HEK293 (cell line): ENCODE measurements around the gene PSMA7.

Experiments
- CTCF ChIA-PET: fragments of 350-600 bp; formaldehyde crosslinking; extraction: SDS; loops from one replicate; lab custom pipeline; 2021; ENCODE audit warnings: antibody characterized with exemption; lab: Yijun Ruan, JAX
- POLR2A ChIA-PET: fragments of 300-600 bp; formaldehyde crosslinking; extraction: SDS; loops from one replicate; lab custom pipeline; 2020; ENCODE audit warnings: antibody characterized with exemption, inconsistent platforms; lab: Yijun Ruan, JAX
- H3K27ac ChIP-seq: fragments of 200-500 bp; sonication (Bioruptor generic); 2 replicates; pipeline ENCODE4 v1.5.1; 2014; ENCODE audit warnings: low read depth, low read length, control low read depth, inconsistent platforms; ENCODE audit errors: extremely low read depth
- H3K36me3 ChIP-seq, 2 experiments: fragments of 200-500 bp in 1 of 2; sonication (Bioruptor generic) in 1 of 2; 1 replicate in 1 of 2; 2 replicates in 1 of 2; pipeline ENCODE4 v1.5.1; 2014 to 2017; ENCODE audit warnings: inconsistent platforms in 2 of 2, low read length in 2 of 2; ENCODE audit not compliant: control insufficient read depth in 2 of 2, insufficient read depth in 1 of 2
- H3K4me1 ChIP-seq: fragments of 200-500 bp; sonication (Bioruptor generic); 2 replicates; pipeline ENCODE4 v1.5.1; 2014; ENCODE audit warnings: mild to moderate bottlenecking, low read length, inconsistent platforms; ENCODE audit not compliant: control insufficient read depth, insufficient read depth
- H3K4me3 ChIP-seq: 2 replicates; pipeline ENCODE4 v1.5.1; 2011; ENCODE audit warnings: low read depth, mild to moderate bottlenecking, control low read depth, low read length, moderate library complexity
- H3K9me3 ChIP-seq: fragments of 200-500 bp; sonication (Bioruptor generic); 2 replicates; pipeline ENCODE4 v1.5.1; 2014; ENCODE audit warnings: low read depth, low read length, inconsistent platforms; ENCODE audit not compliant: control insufficient read depth, insufficient read depth
- GLIS2 ChIP-seq: fragments of 450-650 bp; formaldehyde crosslinking; IDR thresholded peaks from 2 replicates; pipeline ENCODE4 v1.5.1; 2016; ENCODE audit warnings: missing biosample characterization, missing genetic modification characterization
- KLF8 ChIP-seq: fragments of 450-650 bp; formaldehyde crosslinking; IDR thresholded peaks from 2 replicates; pipeline ENCODE4 v1.5.1; 2016; ENCODE audit warnings: missing biosample characterization, missing genetic modification characterization
- SCRT1 ChIP-seq: fragments of 450-650 bp; formaldehyde crosslinking; IDR thresholded peaks from 2 replicates; pipeline ENCODE4 v1.5.1; 2016; ENCODE audit warnings: missing biosample characterization, missing genetic modification characterization, borderline replicate concordance
- SP2 ChIP-seq: fragments of 450-650 bp; formaldehyde crosslinking; IDR thresholded peaks from 2 replicates; pipeline ENCODE4 v1.5.1; 2016; ENCODE audit warnings: missing biosample characterization, missing genetic modification characterization
- ZFP41 ChIP-seq: fragments of 450-650 bp; formaldehyde crosslinking; IDR thresholded peaks from 2 replicates; pipeline ENCODE4 v1.5.1; 2016; ENCODE audit warnings: missing biosample characterization, missing genetic modification characterization, borderline replicate concordance
- ZFP69B ChIP-seq: fragments of 450-650 bp; formaldehyde crosslinking; IDR thresholded peaks from 2 replicates; pipeline ENCODE4 v1.5.1; 2016; ENCODE audit warnings: missing biosample characterization, missing genetic modification characterization
- ZNF157 ChIP-seq: fragments of 450-650 bp; formaldehyde crosslinking; IDR thresholded peaks from 2 replicates; pipeline ENCODE4 v1.5.1; 2016; ENCODE audit warnings: missing biosample characterization, missing genetic modification characterization
- ZNF174 ChIP-seq: fragments of 450-650 bp; formaldehyde crosslinking; IDR thresholded peaks from 2 replicates; pipeline ENCODE4 v1.5.0; 2017; ENCODE audit warnings: missing biosample characterization, mild to moderate bottlenecking, missing genetic modification characterization
- ZNF221 ChIP-seq: fragments of 450-650 bp; formaldehyde crosslinking; IDR thresholded peaks from 2 replicates; pipeline ENCODE4 v1.5.1; 2017; ENCODE audit warnings: missing biosample characterization, missing genetic modification characterization, borderline replicate concordance
- ZNF239 ChIP-seq: fragments of 450-650 bp; formaldehyde crosslinking; IDR thresholded peaks from 2 replicates; pipeline ENCODE4 v1.5.1; 2016; ENCODE audit warnings: missing biosample characterization, missing genetic modification characterization
- ZNF501 ChIP-seq: fragments of 450-650 bp; formaldehyde crosslinking; IDR thresholded peaks from 2 replicates; pipeline ENCODE4 v1.5.1; 2016; ENCODE audit warnings: missing biosample characterization, missing genetic modification characterization
- ZNF558 ChIP-seq: fragments of 450-650 bp; formaldehyde crosslinking; IDR thresholded peaks from 2 replicates; pipeline ENCODE4 v1.5.1; 2016; ENCODE audit warnings: missing biosample characterization, missing genetic modification characterization
- ZNF571 ChIP-seq: fragments of 450-650 bp; formaldehyde crosslinking; IDR thresholded peaks from 2 replicates; pipeline ENCODE4 v1.5.0; 2017; ENCODE audit warnings: missing biosample characterization, missing genetic modification characterization
- ZNF677 ChIP-seq: fragments of 450-650 bp; IDR thresholded peaks from 2 replicates; pipeline ENCODE4 v1.5.0; 2018; ENCODE audit warnings: missing biosample characterization, mild to moderate bottlenecking, missing genetic modification characterization, moderate library complexity
- TF ChIP-seq, protein P1 (sequence below): fragments of 450-650 bp; formaldehyde crosslinking; IDR thresholded peaks from 2 replicates; pipeline ENCODE4 v1.5.1; 2016; ENCODE audit warnings: missing biosample characterization, missing genetic modification characterization
- TF ChIP-seq, protein P2 (sequence below): fragments of 450-650 bp; IDR thresholded peaks from 2 replicates; pipeline ENCODE4 v1.5.1; 2018; ENCODE audit warnings: missing biosample characterization, mild to moderate bottlenecking, missing genetic modification characterization
- TF ChIP-seq, protein P3 (sequence below): fragments of 450-650 bp; IDR thresholded peaks from 2 replicates; pipeline ENCODE4 v1.5.1; 2018; ENCODE audit warnings: missing biosample characterization, missing genetic modification characterization
- TF ChIP-seq, protein P4 (sequence below): fragments of 450-650 bp; formaldehyde crosslinking; IDR thresholded peaks from 2 replicates; pipeline ENCODE4 v1.5.1; 2017; ENCODE audit warnings: missing biosample characterization, missing genetic modification characterization
- TF ChIP-seq, protein P5 (sequence below): fragments of 450-650 bp; formaldehyde crosslinking; IDR thresholded peaks from 2 replicates; pipeline ENCODE4 v1.5.1; 2016; ENCODE audit warnings: missing biosample characterization, missing genetic modification characterization
- TF ChIP-seq, protein P6 (sequence below): fragments of 450-650 bp; formaldehyde crosslinking; IDR thresholded peaks from 2 replicates; pipeline ENCODE4 v1.5.1; 2016; ENCODE audit warnings: missing biosample characterization, missing genetic modification characterization, borderline replicate concordance

PSMA7 gene

DNA sequence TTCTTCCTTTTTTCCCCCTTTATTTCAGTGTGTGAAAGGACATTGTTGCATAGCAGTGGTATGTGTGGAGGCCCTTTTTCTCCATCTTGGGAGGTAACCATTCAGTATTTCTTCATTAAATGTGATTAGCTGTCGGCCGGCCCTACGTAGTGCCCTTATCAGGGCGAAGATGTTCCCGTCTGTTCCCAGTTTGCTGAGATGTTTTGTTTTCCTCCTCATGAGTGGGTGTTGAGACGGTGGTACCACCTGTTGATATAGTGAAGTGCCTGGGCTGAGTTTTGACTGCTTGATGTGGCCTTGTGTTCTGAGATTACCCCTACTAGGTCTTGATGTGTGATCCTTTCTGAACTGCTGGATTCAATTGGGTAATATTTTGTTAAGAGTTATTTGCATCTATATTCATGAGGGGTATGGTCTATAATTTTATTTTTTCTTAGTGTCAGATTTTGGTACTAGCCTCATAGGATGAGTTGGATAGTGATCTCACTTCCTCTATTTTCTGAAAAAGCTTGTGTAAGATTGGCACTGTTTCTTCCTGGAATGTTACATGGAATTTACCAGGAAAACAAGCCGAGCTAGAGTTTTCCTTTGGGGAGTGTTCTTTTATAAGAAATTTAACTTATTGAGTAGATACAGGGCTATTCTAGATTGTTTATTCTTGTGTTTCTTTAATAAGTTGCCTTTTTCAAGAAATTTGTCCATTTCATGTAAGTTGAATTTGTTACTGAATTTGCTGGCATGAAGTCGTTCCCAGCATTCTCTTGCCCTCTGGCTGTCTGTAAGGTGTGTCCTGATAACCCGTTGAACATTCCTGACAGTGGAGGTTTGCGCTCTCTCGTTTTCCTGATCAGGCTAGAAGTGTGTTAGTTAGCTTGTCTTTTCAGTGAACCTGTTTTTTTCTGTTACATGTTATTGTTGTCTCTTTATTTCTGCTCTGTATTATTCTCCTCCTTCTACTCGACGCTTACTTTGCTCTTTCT, 44.0 kb upstream of the PSMA7 start (continued):
- TF ChIP-seq, protein P1, sequence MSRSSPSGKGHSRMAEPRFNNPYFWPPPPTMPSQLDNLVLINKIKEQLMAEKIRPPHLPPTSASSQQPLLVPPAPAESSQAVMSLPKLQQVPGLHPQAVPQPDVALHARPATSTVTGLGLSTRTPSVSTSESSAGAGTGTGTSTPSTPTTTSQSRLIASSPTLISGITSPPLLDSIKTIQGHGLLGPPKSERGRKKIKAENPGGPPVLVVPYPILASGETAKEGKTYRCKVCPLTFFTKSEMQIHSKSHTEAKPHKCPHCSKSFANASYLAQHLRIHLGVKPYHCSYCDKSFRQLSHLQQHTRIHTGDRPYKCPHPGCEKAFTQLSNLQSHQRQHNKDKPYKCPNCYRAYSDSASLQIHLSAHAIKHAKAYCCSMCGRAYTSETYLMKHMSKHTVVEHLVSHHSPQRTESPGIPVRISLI: no peak
- TF ChIP-seq ZNF501 (tag by site-specific recombination) (no peak), SCRT1 (tag by site-specific recombination) (peak; percentile 96), ZNF221 (tag by site-specific recombination) (no peak), ZNF677 (tag by site-specific recombination) (no peak), ZFP41 (no peak), SP2 (tag by site-specific recombination) (no peak)

DNA sequence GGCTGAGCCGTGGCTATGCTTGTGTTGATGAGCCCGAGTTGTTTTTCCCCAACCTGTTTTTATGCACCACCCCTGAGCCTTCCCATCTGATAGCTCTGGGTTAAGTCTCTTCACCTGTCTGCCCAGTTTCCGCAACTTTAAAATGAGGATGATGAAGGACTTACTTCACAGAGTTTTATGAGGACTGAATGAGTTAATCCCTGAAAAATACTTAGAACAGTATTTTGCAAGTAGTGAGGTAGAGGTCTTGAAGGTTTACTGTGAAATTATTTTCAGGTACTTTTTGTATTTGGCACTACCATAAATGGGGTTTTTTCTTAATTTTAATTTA, 42.9 kb upstream of the PSMA7 start:
- CTCF ChIA-PET: no interaction called here
- Histone ChIP-seq H3K36me3 (peaks cover 14 to 18% of the 10 kb centered on the region in 2 experiments; a peak in 2 of 3 replicates), H3K27ac (no peak overlapping the region), H3K9me3 (no peaks in the 10 kb centered on the region), H3K4me3 (no peak overlapping the region), H3K4me1 (no peaks in the 10 kb centered on the region)
- TF ChIP-seq, protein P2, sequence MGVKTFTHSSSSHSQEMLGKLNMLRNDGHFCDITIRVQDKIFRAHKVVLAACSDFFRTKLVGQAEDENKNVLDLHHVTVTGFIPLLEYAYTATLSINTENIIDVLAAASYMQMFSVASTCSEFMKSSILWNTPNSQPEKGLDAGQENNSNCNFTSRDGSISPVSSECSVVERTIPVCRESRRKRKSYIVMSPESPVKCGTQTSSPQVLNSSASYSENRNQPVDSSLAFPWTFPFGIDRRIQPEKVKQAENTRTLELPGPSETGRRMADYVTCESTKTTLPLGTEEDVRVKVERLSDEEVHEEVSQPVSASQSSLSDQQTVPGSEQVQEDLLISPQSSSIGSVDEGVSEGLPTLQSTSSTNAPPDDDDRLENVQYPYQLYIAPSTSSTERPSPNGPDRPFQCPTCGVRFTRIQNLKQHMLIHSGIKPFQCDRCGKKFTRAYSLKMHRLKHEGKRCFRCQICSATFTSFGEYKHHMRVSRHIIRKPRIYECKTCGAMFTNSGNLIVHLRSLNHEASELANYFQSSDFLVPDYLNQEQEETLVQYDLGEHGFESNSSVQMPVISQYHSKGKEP (tag by site-specific recombination): no peak
- TF ChIP-seq, protein P3, sequence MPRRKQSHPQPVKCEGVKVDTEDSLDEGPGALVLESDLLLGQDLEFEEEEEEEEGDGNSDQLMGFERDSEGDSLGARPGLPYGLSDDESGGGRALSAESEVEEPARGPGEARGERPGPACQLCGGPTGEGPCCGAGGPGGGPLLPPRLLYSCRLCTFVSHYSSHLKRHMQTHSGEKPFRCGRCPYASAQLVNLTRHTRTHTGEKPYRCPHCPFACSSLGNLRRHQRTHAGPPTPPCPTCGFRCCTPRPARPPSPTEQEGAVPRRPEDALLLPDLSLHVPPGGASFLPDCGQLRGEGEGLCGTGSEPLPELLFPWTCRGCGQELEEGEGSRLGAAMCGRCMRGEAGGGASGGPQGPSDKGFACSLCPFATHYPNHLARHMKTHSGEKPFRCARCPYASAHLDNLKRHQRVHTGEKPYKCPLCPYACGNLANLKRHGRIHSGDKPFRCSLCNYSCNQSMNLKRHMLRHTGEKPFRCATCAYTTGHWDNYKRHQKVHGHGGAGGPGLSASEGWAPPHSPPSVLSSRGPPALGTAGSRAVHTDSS (tag by site-specific recombination): peak; percentile 76
- TF ChIP-seq ZNF558 (no peak), ZNF157 (no peak), ZNF174 (tag by site-specific recombination) (no peak)
- TF ChIP-seq, protein P4, sequence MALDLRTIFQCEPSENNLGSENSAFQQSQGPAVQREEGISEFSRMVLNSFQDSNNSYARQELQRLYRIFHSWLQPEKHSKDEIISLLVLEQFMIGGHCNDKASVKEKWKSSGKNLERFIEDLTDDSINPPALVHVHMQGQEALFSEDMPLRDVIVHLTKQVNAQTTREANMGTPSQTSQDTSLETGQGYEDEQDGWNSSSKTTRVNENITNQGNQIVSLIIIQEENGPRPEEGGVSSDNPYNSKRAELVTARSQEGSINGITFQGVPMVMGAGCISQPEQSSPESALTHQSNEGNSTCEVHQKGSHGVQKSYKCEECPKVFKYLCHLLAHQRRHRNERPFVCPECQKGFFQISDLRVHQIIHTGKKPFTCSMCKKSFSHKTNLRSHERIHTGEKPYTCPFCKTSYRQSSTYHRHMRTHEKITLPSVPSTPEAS (tag by site-specific recombination): no peak
- POLR2A ChIA-PET: no interaction called here

DNA sequence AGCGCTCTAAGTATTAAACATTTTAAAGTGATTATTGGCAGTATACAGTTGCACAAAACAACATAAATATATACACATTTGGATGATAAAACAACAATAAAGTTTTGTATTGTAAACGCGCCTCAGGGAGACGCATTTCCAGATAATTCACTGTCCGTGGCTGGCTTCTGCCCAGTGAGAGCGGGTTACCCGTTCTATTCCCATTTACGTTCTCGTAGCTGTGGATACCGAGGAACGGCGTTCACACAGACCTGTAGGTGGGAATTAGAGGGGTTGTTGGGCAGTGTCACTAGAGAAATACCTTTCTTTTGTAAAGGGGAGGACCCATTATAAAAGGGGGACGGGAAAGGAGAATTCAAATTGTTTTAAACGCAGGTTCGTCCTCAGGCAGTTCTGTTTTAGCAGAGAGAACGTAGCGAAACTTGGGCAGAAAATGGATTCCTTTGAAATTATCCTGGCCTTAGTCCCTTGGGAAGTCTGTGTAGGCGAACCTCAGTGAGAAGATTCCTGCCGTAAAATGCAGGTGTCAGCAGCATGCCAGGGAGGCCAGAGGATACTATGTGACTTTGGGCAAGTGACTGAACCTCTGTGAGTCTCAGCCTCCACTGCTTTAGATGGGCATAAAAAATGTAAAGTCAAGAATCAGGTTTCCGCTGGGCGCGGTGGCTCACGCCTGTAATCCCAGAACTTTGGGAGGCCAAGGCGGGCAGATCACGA, 40.4 kb upstream of the PSMA7 start:
- ChIA-PET CTCF (no interaction called here), POLR2A (no interaction called here)
- peaks cover 0 to 12% of the 10 kb centered on the region in 2 experiments; a peak in 2 of 3 replicates for H3K36me3 ChIP-seq
- peak overlapping the region; percentile 72 for H3K4me3 ChIP-seq
- H3K27ac ChIP-seq: peak overlapping the region; percentile 90; the same call in 1 of the 2 replicates
- no peaks in the 10 kb centered on the region for H3K9me3 ChIP-seq
- no peaks in the 10 kb centered on the region for H3K4me1 ChIP-seq
- TF ChIP-seq, protein P5, sequence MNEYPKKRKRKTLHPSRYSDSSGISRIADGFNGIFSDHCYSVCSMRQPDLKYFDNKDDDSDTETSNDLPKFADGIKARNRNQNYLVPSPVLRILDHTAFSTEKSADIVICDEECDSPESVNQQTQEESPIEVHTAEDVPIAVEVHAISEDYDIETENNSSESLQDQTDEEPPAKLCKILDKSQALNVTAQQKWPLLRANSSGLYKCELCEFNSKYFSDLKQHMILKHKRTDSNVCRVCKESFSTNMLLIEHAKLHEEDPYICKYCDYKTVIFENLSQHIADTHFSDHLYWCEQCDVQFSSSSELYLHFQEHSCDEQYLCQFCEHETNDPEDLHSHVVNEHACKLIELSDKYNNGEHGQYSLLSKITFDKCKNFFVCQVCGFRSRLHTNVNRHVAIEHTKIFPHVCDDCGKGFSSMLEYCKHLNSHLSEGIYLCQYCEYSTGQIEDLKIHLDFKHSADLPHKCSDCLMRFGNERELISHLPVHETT (tag by site-specific recombination): no peak
- TF ChIP-seq ZFP41 (no peak), ZNF571 (tag by site-specific recombination) (no peak), GLIS2 (tag by site-specific recombination) (no peak), KLF8 (tag by site-specific recombination) (no peak), SCRT1 (tag by site-specific recombination) (no peak), ZFP69B (tag by site-specific recombination) (no peak), ZNF239 (no peak)
- TF ChIP-seq, protein P6, sequence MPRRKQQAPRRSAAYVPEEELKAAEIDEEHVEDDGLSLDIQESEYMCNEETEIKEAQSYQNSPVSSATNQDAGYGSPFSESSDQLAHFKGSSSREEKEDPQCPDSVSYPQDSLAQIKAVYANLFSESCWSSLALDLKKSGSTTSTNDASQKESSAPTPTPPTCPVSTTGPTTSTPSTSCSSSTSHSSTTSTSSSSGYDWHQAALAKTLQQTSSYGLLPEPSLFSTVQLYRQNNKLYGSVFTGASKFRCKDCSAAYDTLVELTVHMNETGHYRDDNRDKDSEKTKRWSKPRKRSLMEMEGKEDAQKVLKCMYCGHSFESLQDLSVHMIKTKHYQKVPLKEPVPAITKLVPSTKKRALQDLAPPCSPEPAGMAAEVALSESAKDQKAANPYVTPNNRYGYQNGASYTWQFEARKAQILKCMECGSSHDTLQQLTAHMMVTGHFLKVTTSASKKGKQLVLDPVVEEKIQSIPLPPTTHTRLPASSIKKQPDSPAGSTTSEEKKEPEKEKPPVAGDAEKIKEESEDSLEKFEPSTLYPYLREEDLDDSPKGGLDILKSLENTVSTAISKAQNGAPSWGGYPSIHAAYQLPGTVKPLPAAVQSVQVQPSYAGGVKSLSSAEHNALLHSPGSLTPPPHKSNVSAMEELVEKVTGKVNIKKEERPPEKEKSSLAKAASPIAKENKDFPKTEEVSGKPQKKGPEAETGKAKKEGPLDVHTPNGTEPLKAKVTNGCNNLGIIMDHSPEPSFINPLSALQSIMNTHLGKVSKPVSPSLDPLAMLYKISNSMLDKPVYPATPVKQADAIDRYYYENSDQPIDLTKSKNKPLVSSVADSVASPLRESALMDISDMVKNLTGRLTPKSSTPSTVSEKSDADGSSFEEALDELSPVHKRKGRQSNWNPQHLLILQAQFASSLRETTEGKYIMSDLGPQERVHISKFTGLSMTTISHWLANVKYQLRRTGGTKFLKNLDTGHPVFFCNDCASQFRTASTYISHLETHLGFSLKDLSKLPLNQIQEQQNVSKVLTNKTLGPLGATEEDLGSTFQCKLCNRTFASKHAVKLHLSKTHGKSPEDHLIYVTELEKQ: no peak
